GM08714 (cell line): ENCODE data around the gene HMGB1.

Experiments
- H3K4me3 ChIP-seq: fragments of 200-500 bp; sonication (Bioruptor generic); 2 replicates; pipeline ENCODE4 v1.5.1; 2014; ENCODE audit warnings: mild to moderate bottlenecking, low read length, inconsistent platforms
- ZNF274 ChIP-seq: IDR thresholded peaks from 2 replicates; pipeline ENCODE4 v1.6.1; 2012; ENCODE audit warnings: mild to moderate bottlenecking, low read depth, low read length

HMGB1 gene

GRCh38 chr13:30429721-30430694 is 35.7 kb downstream of the HMGB1 start:
- TF ChIP-seq ZNF274, result no peak
- peak overlapping the region; percentile 67; the same call in 1 of the 2 replicates for H3K4me3 ChIP-seq

DNA sequence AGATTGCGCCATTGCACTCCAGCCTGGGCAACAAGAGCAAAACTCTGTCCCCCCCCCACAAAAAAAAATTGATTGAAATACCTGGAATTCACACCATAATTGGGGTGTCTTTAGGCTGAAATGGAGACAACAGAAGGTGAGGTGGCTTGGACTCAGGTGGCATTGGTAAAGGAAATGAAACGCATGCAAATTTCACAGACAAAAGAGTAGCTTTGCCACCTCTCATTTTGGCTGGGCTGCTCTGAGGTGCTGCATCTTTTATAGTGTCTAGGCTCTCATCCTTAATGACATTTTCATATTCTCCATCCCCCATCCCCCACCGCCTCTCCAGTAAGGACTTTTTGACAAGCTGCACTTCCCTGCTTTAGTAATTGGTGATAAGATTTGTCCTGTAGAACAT is 36.5 kb downstream of the HMGB1 start:
- no peak for TF ChIP-seq ZNF274
- H3K4me3 ChIP-seq, result no peak overlapping the region; the same call in 1 of the 2 replicates

DNA sequence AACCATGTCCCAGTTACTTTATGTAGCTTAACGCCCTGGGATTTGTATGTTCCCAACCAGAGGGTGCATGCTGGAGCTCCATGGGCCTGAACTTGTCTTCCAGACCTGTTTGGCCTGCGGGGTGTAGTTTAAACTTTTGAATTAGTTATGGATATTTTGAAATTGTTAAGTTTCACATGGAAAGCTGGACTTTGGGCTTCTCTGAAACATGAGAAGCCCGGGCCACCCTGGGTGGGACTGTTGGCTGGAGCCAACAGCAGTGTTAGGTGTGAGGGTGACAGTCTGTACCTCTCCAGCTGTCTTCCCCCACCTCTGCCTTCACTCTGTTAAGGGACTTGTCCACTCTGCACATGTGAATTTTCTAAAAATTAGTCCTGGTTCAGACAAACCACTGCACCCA is 41.8 kb downstream of the HMGB1 start:
- no peak for TF ChIP-seq ZNF274
- no peak overlapping the region for H3K4me3 ChIP-seq

DNA sequence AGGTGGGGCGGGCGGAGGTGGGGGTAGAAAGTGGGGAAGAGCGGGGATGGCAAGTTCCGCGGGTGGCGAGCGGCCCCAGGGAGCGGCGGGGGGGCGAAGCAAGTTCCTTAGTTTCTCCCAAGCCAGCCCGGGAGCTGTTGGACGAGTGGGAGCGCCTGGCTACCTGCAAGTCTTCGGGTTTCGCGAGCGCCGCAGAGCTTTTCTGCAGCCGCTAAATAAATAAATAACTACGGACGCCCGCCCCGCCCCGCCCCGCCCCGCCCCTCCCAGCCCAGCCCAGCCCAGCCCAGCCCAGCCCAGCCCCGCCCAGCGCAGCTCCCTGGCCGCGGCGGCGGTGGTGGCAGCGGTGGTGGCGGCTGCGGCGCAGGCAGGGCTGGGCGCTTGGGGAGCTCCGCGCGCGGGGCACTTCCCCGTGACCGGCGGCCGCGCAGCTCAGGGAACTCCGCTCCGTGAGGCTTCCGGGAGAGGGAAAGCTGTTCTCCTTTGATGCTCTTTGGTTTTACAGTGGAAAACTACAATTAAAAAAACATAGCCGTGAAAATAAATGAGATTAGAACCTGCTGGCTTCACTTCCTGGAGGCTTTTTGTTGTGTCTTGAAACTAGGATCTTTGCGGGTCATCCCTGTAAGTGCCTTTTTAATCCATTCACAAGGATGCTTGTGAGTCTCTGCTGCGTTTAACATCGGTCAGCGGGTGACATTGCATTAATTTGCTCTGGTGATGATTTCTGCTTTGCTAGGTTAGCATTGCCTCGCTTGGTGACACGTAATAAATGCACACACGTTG is 43.5 kb downstream of the HMGB1 start, which contains the start of gene UBE2L5:
Gene UBE2L5, plus strand, starts transcription at position 440 of the 786 bp plus-strand sequence. CDS start 5,498 bp downstream, outside the sequence.
- H3K4me3 ChIP-seq, result peak within 1 kb of the TSS; percentile 91
- TF ChIP-seq ZNF274, result no peak

DNA sequence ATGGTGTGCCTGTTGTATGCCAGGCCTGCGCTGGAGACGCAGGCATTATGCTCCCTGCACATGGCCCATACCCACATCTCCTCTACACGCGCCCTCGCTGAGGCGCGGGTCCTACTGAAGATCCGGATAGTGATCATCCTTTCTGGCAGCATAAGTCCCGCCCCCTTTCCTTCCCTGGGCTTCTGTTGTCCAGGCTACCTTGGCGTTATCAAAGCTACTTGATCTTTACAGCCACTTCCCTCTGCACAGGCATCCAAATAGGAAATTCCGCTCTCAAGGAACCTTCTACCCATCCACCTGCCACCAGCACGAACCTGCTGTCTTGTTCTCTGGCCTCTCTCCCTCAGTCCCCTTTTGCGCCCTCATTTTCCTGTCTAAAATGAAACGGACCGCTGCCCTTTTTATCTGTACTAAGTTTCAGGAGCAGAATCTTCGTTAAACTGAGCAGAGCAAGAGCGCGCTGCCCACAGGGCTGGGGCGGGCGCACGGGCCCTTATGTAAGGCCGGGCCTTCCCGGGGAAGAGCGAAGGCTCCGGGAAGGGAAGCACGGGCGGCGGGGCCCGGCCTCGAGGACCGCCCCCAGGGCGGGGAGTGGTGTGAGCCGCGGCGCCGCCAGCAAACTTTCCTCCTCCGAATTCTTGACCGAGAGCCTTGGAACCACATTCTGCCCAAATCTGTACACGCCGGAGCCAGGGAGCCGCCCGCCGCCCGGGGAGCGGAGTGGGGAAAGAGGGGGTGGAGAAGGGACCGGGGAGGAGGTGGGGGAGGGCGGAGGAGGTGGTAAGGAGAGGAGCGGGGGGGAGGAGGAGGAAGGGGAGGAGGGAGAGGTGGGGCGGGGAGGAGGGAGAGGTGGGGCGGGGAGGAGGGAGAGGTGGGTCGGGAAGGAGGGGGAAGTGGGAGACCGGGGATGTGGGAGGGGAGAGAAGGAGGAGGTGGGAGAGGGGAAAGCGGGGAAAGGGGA is 44.4 kb downstream of the HMGB1 start:
- TF ChIP-seq ZNF274, result no peak
- peak overlapping the region; percentile 67 for H3K4me3 ChIP-seq

- H3K4me3 ChIP-seq, result no peak overlapping the region
- no peak for TF ChIP-seq ZNF274
These were observed 46.8 kb downstream of the HMGB1 start for GRCh38 chr13:30418717-30419459.

- H3K4me3 ChIP-seq, result no peak overlapping the region
- TF ChIP-seq ZNF274, result no peak
These were observed 47.5 kb downstream of the HMGB1 start for GRCh38 chr13:30418075-30418716.

DNA sequence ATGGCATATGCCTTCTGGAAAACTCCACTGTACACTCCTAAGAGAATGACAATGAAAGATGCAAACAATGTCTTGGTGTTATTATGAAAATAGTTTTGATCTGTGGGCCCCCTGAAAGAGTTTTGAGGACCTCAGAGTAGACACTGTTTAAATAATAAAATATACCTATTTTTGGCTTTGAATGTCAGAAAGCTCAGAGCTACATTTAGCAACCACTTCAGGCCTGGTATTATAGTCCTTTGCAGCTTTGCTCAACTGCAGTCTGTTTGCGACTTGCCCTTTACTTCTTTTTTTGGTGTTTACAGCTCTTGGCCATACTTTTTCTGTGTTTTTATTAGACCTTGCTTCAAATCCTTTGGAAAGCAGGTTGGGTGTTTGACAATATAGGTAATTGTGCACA is 49.3 kb downstream of the HMGB1 start:
- no peak overlapping the region for H3K4me3 ChIP-seq
- TF ChIP-seq ZNF274, result no peak

DNA sequence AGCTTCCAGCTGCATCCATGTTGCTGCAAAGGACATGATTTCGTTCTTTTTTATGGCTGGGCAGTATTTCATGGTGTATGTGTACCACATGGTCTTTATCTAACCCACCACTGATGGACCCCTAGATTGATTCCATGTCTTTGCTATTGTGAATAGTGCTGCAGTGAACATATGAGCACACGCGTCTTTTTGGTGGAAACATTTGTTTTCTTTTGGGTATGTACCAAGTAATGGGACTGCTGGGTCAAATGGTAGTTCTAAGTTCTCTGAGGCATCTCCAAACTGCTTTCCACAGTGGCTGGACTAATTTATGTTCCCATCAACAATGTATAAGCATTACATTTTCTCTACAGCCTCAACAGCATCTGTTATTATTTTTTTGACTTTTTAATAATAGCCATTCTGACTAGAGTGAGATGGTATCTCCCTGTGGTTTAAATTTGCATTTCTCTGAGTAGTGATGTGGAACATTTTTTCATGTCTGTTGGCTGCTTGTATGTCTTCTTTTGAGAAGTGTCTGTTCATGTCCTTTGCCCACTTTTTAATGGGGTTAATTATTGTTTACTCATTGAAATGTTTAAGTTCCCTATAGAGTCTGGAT is 50.2 kb downstream of the HMGB1 start:
- no peak for TF ChIP-seq ZNF274
- H3K4me3 ChIP-seq, result no peak overlapping the region; the same call in 1 of the 2 replicates

DNA sequence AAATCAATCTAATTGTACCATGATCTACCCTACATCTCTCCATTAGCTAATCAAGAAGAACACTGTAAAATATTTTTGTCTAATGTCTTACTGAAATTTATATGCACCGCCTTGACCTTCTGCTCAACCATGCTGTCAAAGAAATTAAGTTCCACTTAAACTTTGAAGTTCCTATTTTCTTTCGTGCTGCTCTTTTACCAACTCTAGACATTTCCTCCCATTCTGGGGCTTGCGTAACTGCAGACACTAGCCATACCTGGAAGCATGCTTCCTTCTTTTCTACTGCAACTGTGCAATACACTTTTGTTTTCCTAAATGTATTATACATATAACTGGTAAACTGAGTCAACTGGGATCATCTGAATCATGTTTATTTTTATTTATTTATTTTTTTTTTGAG is 51.9 kb downstream of the HMGB1 start:
- TF ChIP-seq ZNF274, result no peak
- no peak overlapping the region for H3K4me3 ChIP-seq

DNA sequence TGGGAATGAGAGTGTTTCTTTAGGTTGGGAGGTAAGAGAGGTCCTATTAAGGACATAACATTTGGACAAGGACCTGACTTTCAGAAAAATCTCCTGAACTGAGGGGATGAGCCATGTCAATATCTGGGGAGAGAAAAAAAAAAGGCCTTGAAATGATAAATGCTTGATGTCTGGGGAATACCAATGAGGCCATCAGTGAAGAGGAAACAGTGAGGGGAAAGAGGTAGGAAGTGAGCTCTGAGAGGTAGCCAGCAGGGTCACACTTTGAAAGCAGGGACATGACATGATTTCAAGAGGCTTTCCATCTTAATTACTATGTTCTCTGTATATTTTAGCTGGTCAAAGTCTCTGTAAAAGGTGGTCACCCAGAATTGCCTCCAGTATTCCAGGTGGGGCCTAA is 53.4 kb downstream of the HMGB1 start:
- TF ChIP-seq ZNF274, result no peak

DNA sequence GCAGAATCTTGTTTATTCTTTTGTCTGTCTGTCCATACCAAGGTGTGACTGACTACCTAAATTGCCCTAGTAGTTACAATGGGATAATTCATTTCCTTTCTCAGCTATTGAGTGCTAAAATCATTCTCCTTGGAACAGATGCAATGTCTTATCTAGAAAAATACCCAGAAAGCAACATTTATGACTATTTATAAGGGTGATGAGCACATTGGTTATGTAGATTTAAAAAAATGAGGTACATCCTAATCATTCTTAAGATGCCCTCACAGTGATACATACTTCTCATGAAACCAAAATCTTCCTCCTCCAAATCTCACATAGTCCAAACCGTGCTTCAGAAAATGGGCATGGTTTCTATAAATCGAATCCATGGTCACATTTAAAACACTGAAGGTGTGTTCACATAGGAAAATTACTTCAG is 55.0 kb downstream of the HMGB1 start:
- no peak for TF ChIP-seq ZNF274
- H3K4me3 ChIP-seq, result no peak overlapping the region

More for the DNA sequence above, 53.4 kb downstream of the HMGB1 start:
- H3K4me3 ChIP-seq, result no peak overlapping the region
